MV-4-11 (cell line): ENCODE data around the gene YIPF7.

Experiments
- DNase-seq: peaks from one replicate; lab custom pipeline; 2025; lab: John Stamatoyannopoulos, UW

The YIPF7 gene

DNA sequence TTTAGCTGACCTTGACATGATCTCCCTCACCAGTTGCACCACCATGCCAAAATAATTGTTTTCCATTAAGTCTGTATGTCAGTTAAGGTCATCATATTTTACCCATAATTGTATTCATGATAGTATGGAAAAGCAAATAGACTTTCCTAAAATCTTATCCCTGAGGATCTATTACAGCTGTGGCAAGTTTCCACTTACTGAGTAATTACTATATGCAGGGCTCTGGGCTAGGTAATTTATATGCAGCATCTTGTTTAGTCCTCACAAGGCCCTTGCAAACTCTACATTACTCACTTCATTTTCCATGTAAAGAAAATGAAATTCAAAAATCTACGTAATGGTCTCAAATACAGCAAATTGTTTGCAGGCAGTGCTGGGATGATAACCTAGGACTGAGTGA, 34.8 kb downstream of the YIPF7 start:
- DNase-seq: no peak

GRCh38 chr4:44583393-44583792, 68.0 kb downstream of the YIPF7 start:
- no peak for DNase-seq

DNA sequence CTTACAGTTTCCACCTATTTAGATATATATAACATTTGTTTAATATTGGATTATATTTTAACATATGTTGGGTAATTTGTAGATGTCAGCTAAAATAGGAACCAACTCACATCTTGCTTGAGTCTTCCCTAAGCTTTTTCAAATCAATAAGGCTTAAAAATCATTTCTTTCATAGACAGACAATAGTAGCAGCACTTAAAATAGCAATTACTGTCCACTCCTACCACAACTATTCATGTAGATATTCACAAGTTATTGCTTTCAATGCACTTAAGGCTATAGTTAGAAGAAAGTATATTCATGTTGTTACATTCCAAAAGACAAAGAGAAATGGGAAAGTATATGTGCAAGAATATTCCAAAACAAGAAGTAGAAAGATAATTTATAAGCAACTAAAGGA, 71.2 kb downstream of the YIPF7 start:
- no peak for DNase-seq

GRCh38 chr4:44578954-44579353, 72.5 kb downstream of the YIPF7 start:
- no peak for DNase-seq
